Lower leg skin (tissue), 4 donors: ENCODE results near the gene TNNI3K. TPM values are rescaled to one million over a fixed set of nuclear protein-coding genes. Genes with fewer than 3 reads are reported as not detected.

Experiments
- DNase-seq, 2 donors: peaks; one replicate each; pipeline ENCODE4 v3.0.0-alpha.2; 2019; ENCODE audit warnings: low spot score in 2 of 2
- H3K4me3 ChIP-seq: fragments of 200-600 bp; sonication (generic); 2 replicates; pipeline ENCODE4 v1.5.1; 2017; ENCODE audit warnings: mild to moderate bottlenecking, low read depth; ENCODE audit not compliant: poor library complexity, severe bottlenecking
- POLR2A ChIP-seq, 2 donors: fragments of 450-650 bp; IDR thresholded peaks; one replicate each; pipeline ENCODE4 v1.6.1; 2016 to 2017; ENCODE audit warnings: antibody characterized with exemption in 2 of 2, mild to moderate bottlenecking in 1 of 2, moderate library complexity in 1 of 2
- WGBS, 2 donors: methylation state at CpG; one replicate each; pipeline ENCODE4 v1.1.5; 2018; 5-methylcytosine and 5-hydroxymethylcytosine counted together
- intact Hi-C: fragments of 100-400 bp; cut with DNase I; formaldehyde crosslinking; loops from one replicate; pipeline ENCODE4 v1.15.0; 2023; ENCODE audit warnings: low total_unique reads
- total RNA-seq, 4 donors: library from RNA; depleted of rRNA; stranded (reverse); fragments of >200 nt; gene quantifications; one replicate each; pipeline ENCODE4 v1.1.0, GENCODE V29; 2016
- TF ChIP-seq, protein P1 (sequence below), 3 donors: fragments of 450-650 bp; IDR thresholded peaks; one replicate each; pipeline ENCODE4 v1.5.1; 2016; ENCODE audit warnings: antibody characterized with exemption in 3 of 3, mild to moderate bottlenecking in 3 of 3, moderate library complexity in 2 of 3

The TNNI3K gene
- total RNA-seq, 4 donors from 2014 or later = 0.75 to 2.2 TPM; not detected in 2

DNA sequence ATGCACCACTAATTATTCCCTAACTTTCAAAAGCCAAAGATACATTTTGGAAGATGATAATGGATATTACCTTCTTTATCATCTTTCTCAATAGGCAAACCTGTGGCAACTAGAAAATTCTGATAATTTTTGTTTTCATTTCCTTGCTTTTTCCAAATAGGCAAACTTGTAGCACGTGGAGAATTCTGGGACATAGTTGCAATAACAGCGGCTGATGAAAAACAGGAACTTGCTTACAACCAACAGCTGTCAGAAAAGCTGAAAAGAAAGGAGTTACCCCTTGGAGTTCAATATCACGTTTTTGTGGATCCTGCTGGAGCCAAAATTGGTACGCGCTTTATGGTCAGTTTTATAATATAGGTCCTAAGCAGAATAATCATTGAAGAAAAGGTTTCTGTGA lies 35.7 kb upstream of the TNNI3K start:
- H3K4me3 ChIP-seq = no peak overlapping the region
- no peak for DNase-seq
- WGBS, 2 donors = 73 to 78% methylated on average over 5 of the region's 5 CpGs
- TF ChIP-seq POLR2A (IDR thresholded peaks at IDR 0.05) = no peak
- TF ChIP-seq, protein P1, sequence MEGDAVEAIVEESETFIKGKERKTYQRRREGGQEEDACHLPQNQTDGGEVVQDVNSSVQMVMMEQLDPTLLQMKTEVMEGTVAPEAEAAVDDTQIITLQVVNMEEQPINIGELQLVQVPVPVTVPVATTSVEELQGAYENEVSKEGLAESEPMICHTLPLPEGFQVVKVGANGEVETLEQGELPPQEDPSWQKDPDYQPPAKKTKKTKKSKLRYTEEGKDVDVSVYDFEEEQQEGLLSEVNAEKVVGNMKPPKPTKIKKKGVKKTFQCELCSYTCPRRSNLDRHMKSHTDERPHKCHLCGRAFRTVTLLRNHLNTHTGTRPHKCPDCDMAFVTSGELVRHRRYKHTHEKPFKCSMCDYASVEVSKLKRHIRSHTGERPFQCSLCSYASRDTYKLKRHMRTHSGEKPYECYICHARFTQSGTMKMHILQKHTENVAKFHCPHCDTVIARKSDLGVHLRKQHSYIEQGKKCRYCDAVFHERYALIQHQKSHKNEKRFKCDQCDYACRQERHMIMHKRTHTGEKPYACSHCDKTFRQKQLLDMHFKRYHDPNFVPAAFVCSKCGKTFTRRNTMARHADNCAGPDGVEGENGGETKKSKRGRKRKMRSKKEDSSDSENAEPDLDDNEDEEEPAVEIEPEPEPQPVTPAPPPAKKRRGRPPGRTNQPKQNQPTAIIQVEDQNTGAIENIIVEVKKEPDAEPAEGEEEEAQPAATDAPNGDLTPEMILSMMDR (IDR thresholded peaks at IDR 0.05) = no peak
- intact Hi-C loops = no loop called here

- no peak for TF ChIP-seq POLR2A (IDR thresholded peaks at IDR 0.05)
- TF ChIP-seq, protein P1 (IDR thresholded peaks at IDR 0.05) = no peak
- no peak overlapping the region for H3K4me3 ChIP-seq
- intact Hi-C loops = no loop called here
- WGBS, 2 donors = 74 to 82% methylated on average over 2 of the region's 2 CpGs
- no peak for DNase-seq
Observed at GRCh38 chr1:74205266-74205665, 29.9 kb upstream of the TNNI3K start.

DNA sequence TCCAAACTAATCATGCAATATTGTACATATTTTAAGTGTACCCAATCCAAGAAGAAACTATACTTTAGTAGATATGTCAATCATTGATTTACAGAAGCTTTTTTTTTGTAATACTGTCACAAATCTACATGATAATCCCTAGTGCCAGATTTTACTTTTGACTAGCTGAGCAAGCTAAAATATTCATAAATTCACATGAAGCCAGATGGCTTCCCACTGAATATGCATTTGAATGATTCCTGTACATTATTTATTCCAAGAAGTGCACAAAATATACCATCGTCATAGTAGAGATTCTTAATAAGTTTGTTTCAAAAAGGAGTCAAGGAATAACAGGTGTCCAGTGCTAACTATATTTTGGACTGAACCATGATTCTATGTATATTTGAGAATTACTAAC lies 20.0 kb upstream of the TNNI3K start:
- no peak for DNase-seq
- intact Hi-C loops = no loop called here
- H3K4me3 ChIP-seq = no peak overlapping the region
- 95 to 98% methylated on average over 1 of the region's 1 CpG for WGBS, 2 donors
- no peak for TF ChIP-seq POLR2A (IDR thresholded peaks at IDR 0.05)
- TF ChIP-seq, protein P1 (IDR thresholded peaks at IDR 0.05) = no peak

GRCh38 chr1:74222701-74223100 lies 12.5 kb upstream of the TNNI3K start:
- H3K4me3 ChIP-seq = no peak overlapping the region
- no peak for TF ChIP-seq POLR2A (IDR thresholded peaks at IDR 0.05)
- TF ChIP-seq, protein P1 (IDR thresholded peaks at IDR 0.05) = no peak
- 95 to 97% methylated on average over 5 of the region's 5 CpGs for WGBS, 2 donors
- intact Hi-C loops = no loop called here
- no peak for DNase-seq

DNA sequence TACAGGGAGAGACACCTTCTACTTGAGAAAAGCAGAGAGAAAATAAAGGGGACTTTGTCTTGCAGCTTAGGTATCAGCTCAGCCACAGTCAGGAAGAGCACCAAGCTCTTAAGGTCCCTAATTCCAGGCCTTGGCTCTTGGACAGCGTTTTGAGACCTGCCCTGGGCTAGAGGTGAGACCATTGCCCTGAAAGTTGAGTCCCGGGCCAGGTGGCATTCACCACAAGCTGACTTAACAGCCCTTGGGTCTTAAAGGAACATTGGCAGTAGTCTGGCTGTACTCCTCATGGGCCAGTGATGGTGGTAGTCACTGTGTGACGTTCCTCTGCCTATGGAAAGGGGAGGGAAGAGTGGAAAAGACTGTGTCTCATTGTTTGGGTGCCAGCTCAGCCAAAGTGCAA lies 11.7 kb upstream of the TNNI3K start:
- TF ChIP-seq, protein P1 (IDR thresholded peaks at IDR 0.05) = no peak
- no peak for TF ChIP-seq POLR2A (IDR thresholded peaks at IDR 0.05)
- intact Hi-C loops = no loop called here
- no peak overlapping the region for H3K4me3 ChIP-seq
- DNase-seq = no peak
- 80 to 87% methylated on average over 3 of the region's 3 CpGs for WGBS, 2 donors

DNA sequence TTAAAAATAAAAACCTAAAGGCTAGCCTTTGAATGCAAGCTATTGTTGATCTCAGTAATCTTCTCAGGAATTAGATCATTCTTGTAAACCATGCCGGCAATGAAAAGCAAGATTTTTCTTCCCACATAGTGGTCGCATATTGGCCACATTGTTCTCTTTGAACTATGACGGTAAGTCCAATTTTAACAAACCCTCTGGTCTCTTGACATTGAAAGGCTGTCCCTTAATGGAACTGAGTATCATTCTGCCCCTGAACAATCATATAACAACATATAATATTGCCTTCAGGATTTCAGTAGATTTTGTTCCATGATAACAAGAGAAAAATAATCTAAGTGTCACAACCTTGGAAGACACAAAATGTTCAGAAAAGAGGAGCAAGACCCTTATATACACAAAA lies 1.3 kb downstream of the TNNI3K start:
- DNase-seq = no peak
- no peak for TF ChIP-seq POLR2A (IDR thresholded peaks at IDR 0.05)
- TF ChIP-seq, protein P1 (IDR thresholded peaks at IDR 0.05) = no peak
- no peak overlapping the region for H3K4me3 ChIP-seq
- intact Hi-C loops = no loop called here
- 93 to 96% methylated on average over 3 of the region's 3 CpGs for WGBS, 2 donors
